HepG2 (cell line): ENCODE results near the gene OST4. TPM values are rescaled to one million over a fixed set of nuclear protein-coding genes. Genes with fewer than 3 reads are reported as not detected.

Source experiments
- BRCA1 ChIP-seq: sonication (generic); formaldehyde crosslinking; IDR thresholded peaks from 2 replicates; pipeline ENCODE4 v1.4.0; 2020; ENCODE audit warnings: missing genetic modification reagents
- CENPBD1 ChIP-seq: sonication (generic); formaldehyde crosslinking; IDR thresholded peaks from 2 replicates; pipeline ENCODE4 v1.8.0; 2022; ENCODE audit warnings: missing genetic modification reagents, low read depth, mild to moderate bottlenecking, borderline replicate concordance
- FOXO1 ChIP-seq: sonication (generic); formaldehyde crosslinking; IDR thresholded peaks from 2 replicates; pipeline ENCODE4 v1.4.0; 2020; ENCODE audit warnings: missing genetic modification reagents
- ZBTB4 ChIP-seq: sonication (generic); formaldehyde crosslinking; IDR thresholded peaks from 2 replicates; pipeline ENCODE4 v1.4.0; 2020; ENCODE audit warnings: missing genetic modification reagents, mild to moderate bottlenecking, borderline replicate concordance
- ZC3H13 ChIP-seq: sonication (generic); formaldehyde crosslinking; IDR thresholded peaks from 2 replicates; pipeline ENCODE4 v1.8.1; 2023; ENCODE audit warnings: mild to moderate bottlenecking, missing genetic modification reagents, moderate library complexity
- ZNF280D ChIP-seq: sonication (generic); formaldehyde crosslinking; IDR thresholded peaks from 2 replicates; pipeline ENCODE4 v1.5.1; 2020; ENCODE audit warnings: mild to moderate bottlenecking, missing genetic modification reagents
- ZNF501 ChIP-seq: sonication (generic); formaldehyde crosslinking; IDR thresholded peaks from 2 replicates; pipeline ENCODE4 v1.5.1; 2020; ENCODE audit warnings: mild to moderate bottlenecking, moderate library complexity, missing genetic modification reagents
- ZNF687 ChIP-seq: sonication (generic); formaldehyde crosslinking; IDR thresholded peaks from 2 replicates; pipeline ENCODE4 v1.5.1; 2020; ENCODE audit warnings: mild to moderate bottlenecking, missing genetic modification reagents, moderate library complexity
- polyA plus RNA-seq, 8 experiments: library from polyadenylated mRNA; depleted of rRNA in 3 of 8; stranded (reverse) in 7 of 8; unstranded in 1 of 8; fragments of >200 nt; fragmentation: Illumina TruSeq in 4 of 8; extraction: Trizol in 4 of 8; gene quantifications; 2 replicates each; pipeline versions ENCODE4 v1.2.1 to v1.2.3, GENCODE V29; 2011 to 2016; ENCODE audit warnings: low read depth in 4 of 8, missing spikeins in 1 of 8, mixed read lengths in 1 of 8; ENCODE audit not compliant: insufficient read depth in 1 of 8
- total RNA-seq, 5 experiments: library from RNA; depleted of rRNA; stranded (reverse); fragments of >200 nt; fragmentation: Illumina TruSeq; extraction: Trizol; gene quantifications; 2 replicates each; pipeline ENCODE4 v1.2.3, GENCODE V29; 2016; ENCODE audit warnings: low read depth in 1 of 5
- TF ChIP-seq, protein P1 (sequence below): sonication (generic); formaldehyde crosslinking; IDR thresholded peaks from 2 replicates; pipeline ENCODE4 v1.5.1; 2020; ENCODE audit warnings: missing genetic modification reagents, mild to moderate bottlenecking, borderline replicate concordance
- TF ChIP-seq, protein P2 (sequence below): sonication (generic); formaldehyde crosslinking; IDR thresholded peaks from 2 replicates; pipeline ENCODE4 v1.4.0; 2020; ENCODE audit warnings: mild to moderate bottlenecking, missing genetic modification reagents

OST4 gene
- total and polyA plus RNA-seq, 2 of the 13 experiments (the other 11 are each of a cell fraction or from before 2014, with no cell fraction given) = 498 to 584 TPM

- TF ChIP-seq, protein P1, sequence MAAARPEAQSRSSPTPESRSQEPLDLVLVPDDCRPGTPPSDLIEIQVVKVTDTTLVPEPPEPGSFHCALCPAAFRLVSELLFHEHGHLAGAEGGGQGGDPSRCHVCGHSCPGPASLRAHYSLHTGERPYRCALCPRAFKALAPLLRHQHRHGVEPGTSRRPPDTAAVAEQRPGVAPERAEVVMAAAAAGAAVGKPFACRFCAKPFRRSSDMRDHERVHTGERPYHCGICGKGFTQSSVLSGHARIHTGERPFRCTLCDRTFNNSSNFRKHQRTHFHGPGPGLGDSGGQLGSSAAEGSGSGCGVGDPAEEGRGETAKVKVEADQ = no peak
- 0 out of 2 replicates have a peak, but pooled peaks have one; percentile 59 for TF ChIP-seq CENPBD1 (CRISPR knock-in tag)
- peak; percentile 62; the same call in 1 of the 2 replicates for TF ChIP-seq ZBTB4
- peak; percentile 3; the same call in 1 of the 2 replicates for TF ChIP-seq ZNF280D
- peak; percentile 45 for TF ChIP-seq ZC3H13
- TF ChIP-seq, protein P2, sequence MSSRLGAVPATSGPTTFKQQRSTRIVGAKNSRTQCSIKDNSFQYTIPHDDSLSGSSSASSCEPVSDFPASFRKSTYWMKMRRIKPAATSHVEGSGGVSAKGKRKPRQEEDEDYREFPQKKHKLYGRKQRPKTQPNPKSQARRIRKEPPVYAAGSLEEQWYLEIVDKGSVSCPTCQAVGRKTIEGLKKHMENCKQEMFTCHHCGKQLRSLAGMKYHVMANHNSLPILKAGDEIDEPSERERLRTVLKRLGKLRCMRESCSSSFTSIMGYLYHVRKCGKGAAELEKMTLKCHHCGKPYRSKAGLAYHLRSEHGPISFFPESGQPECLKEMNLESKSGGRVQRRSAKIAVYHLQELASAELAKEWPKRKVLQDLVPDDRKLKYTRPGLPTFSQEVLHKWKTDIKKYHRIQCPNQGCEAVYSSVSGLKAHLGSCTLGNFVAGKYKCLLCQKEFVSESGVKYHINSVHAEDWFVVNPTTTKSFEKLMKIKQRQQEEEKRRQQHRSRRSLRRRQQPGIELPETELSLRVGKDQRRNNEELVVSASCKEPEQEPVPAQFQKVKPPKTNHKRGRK (CRISPR knock-in tag) = peak; percentile 56; the same call in 1 of the 2 replicates
- TF ChIP-seq ZNF687 (CRISPR knock-in tag) = peak; percentile 75
- no peak for TF ChIP-seq BRCA1
- TF ChIP-seq ZNF501 (CRISPR knock-in tag) = 0 out of 2 replicates have a peak, but pooled peaks have one; percentile 6
- no peak for TF ChIP-seq FOXO1 (CRISPR knock-in tag)
Measured at GRCh38 chr2:27094353-27094984, 23.0 kb upstream of the OST4 start (continued).
